Astrocyte of the cerebellum (primary cell): ENCODE measurements around the gene PDCD4.

Source experiments
- DNase-seq: peaks from one replicate; pipeline ENCODE4 v3.0.0-alpha.2; 2011; ENCODE audit warnings: low read depth
- H3K4me3 ChIP-seq: 2 replicates; pipeline ENCODE4 v1.5.1; 2011; ENCODE audit warnings: mild to moderate bottlenecking, low read depth, low read length, moderate library complexity
- in situ Hi-C: cut with HindIII; loops from 2 replicates; pipeline ENCODE4 v1.10.0; 2017; ENCODE audit warnings: low sequenced_read_pairs
- TF ChIP-seq, protein P1 (sequence below): IDR thresholded peaks from 2 replicates; pipeline ENCODE4 v1.5.1; 2012; ENCODE audit warnings: low read length, low read depth, moderate library complexity, mild to moderate bottlenecking; ENCODE audit errors: missing control alignments

The PDCD4 gene

DNA sequence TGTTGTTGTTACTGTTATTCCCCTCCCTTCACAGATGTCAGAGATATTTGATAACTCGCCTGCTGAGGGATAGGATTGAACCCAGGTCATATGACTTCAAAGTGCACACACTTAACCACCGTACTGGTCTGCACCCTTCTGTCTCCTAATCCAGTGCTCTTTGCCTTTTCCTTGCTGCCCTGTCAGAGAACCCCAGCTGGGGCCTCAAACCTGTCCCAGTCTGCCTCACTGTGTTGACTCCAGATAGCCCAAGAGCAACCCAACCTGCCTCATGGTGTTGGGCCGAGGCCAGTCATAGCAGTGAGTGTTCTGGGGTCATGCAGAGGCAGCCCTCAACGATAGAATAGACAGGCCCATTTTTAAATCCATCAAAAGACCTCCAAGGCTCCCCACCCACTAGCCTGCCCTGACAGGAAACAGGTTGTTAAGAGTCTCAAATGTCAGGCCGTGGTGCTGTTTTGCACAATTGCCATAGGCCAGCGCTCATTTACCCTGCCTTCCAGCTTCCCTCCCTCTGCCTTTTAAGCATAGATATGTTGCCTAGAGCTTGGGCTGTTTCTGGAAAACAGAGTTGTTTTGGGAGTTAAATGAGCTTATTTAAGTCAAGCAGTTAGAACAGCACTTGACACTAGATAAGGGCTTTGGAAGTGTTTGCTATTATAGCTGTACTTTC lies 37.0 kb upstream of the PDCD4 start:
- no peak overlapping the region for H3K4me3 ChIP-seq
- DNase-seq, result no peak
- in situ Hi-C loops, result no loop called here
- TF ChIP-seq, protein P1, sequence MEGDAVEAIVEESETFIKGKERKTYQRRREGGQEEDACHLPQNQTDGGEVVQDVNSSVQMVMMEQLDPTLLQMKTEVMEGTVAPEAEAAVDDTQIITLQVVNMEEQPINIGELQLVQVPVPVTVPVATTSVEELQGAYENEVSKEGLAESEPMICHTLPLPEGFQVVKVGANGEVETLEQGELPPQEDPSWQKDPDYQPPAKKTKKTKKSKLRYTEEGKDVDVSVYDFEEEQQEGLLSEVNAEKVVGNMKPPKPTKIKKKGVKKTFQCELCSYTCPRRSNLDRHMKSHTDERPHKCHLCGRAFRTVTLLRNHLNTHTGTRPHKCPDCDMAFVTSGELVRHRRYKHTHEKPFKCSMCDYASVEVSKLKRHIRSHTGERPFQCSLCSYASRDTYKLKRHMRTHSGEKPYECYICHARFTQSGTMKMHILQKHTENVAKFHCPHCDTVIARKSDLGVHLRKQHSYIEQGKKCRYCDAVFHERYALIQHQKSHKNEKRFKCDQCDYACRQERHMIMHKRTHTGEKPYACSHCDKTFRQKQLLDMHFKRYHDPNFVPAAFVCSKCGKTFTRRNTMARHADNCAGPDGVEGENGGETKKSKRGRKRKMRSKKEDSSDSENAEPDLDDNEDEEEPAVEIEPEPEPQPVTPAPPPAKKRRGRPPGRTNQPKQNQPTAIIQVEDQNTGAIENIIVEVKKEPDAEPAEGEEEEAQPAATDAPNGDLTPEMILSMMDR, result no peak

DNA sequence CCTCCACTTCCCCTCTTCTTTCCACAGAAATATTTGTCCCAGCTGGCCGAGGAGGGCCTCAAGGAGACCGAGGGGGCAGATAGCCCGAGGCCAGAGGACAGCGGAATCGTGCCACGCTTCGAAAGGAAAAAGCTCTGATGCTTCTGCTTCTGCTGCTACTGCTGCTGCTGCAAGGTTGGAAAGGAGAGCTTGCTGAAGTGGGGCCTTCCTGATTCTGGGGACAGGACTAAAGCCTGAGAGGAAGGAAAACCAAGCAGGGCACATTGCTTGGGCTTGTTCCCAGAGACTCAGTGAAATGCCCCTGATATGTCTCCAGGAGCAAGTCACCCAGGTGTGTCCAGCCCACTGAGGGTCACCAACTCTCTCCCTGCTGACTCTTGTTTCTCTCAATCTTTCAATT lies 35.9 kb upstream of the PDCD4 start:
- DNase-seq, result no peak
- in situ Hi-C loops, result no loop called here
- TF ChIP-seq, protein P1, result no peak
- no peak overlapping the region for H3K4me3 ChIP-seq

- in situ Hi-C loops, result no loop called here
- no peak for DNase-seq
- TF ChIP-seq, protein P1, result no peak
- H3K4me3 ChIP-seq, result no peak overlapping the region
Observed at GRCh38 chr10:110836706-110837105, 35.0 kb upstream of the PDCD4 start.

- TF ChIP-seq, protein P1, result no peak
- no peak overlapping the region for H3K4me3 ChIP-seq
- DNase-seq, result no peak
- in situ Hi-C loops, result no loop called here
Observed at GRCh38 chr10:110837418-110838171, 34.1 kb upstream of the PDCD4 start.

GRCh38 chr10:110840225-110840922 lies 31.4 kb upstream of the PDCD4 start:
- no peak for DNase-seq
- in situ Hi-C loops, result no loop called here
- H3K4me3 ChIP-seq, result no peak overlapping the region
- TF ChIP-seq, protein P1, result no peak

- no peak for DNase-seq
- no peak overlapping the region for H3K4me3 ChIP-seq
- in situ Hi-C loops, result no loop called here
- TF ChIP-seq, protein P1, result no peak
Observed at GRCh38 chr10:110840923-110841428, 30.8 kb upstream of the PDCD4 start.
